Astrocyte of the spinal cord (primary cell): Measurements from ENCODE around the gene PAWR.
"Not testable (repeated sequence)": the region's sequence is repeated elsewhere in the genome, so short reads cannot be mapped to it uniquely, and the experiment has no call there.

ENCODE experiments used
- DNase-seq: peaks from one replicate; pipeline ENCODE4 v3.0.0; 2011; ENCODE audit warnings: low read depth, low spot score
- H3K4me3 ChIP-seq: 2 replicates; pipeline ENCODE4 v1.5.1; 2011; ENCODE audit warnings: low read depth, mild to moderate bottlenecking, low read length, moderate library complexity
- CTCF ChIP-seq: IDR thresholded peaks from 2 replicates; pipeline ENCODE4 v1.5.1; 2012; ENCODE audit warnings: low read depth, mild to moderate bottlenecking, low read length, inconsistent platforms
- in situ Hi-C: cut with HindIII; loops from 2 replicates; pipeline ENCODE4 v1.10.0; 2017; ENCODE audit warnings: low sequenced_read_pairs

The PAWR gene

GRCh38 chr12:79629561-79629960, 61.2 kb downstream of the PAWR start:
- no peak for TF ChIP-seq CTCF
- in situ Hi-C loops = no loop called here
- DNase-seq = no peak

GRCh38 chr12:79626735-79627134, 64.0 kb downstream of the PAWR start:
- H3K4me3 ChIP-seq, in situ Hi-C loops, DNase-seq: not testable (repeated sequence)

More at GRCh38 chr12:79629561-79629960, 61.2 kb downstream of the PAWR start:
- no peak overlapping the region for H3K4me3 ChIP-seq

- in situ Hi-C loops = no loop called here
- no peak for DNase-seq
- H3K4me3 ChIP-seq = no peak overlapping the region
- TF ChIP-seq CTCF = no peak
Observed at GRCh38 chr12:79624378-79624777, 66.4 kb downstream of the PAWR start.

DNA sequence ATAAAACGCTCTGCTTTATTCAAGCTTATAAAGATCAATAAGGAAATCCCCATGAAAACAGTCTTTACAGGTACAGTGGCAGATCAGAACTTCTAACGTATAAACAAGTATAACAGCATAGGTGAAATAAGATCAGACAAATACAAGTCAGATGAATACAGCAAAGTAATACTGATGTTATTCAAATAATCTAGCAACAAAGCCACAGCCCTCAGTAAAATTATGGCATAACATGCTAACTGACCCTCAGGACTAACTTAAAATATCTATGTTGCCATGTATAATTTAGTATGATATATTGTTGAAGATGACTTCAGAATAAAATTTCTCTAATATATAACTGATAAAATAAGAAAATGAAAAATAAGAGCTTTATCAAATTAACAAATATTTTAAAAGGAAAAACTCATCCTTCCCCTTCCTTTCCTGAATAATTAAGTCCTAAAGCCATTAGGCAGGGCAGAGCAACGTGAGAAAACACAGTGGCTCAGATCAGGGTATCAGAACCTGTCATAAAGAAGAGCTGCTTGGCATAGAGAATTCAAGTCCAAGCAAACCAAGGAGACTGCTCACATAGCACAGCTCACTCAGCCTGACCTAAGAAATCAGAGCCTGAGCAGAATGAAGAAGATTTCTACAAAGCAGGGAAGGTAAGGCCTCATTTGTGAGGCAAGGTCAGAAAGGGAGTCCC, 70.7 kb downstream of the PAWR start:
- TF ChIP-seq CTCF = no peak
- no peak overlapping the region for H3K4me3 ChIP-seq
- in situ Hi-C loops = no loop called here
- DNase-seq = no peak

GRCh38 chr12:79618848-79619404, 71.8 kb downstream of the PAWR start:
- peak; percentile 49 for DNase-seq
- H3K4me3 ChIP-seq = no peak overlapping the region
- in situ Hi-C loops = no loop called here
- TF ChIP-seq CTCF = no peak

DNA sequence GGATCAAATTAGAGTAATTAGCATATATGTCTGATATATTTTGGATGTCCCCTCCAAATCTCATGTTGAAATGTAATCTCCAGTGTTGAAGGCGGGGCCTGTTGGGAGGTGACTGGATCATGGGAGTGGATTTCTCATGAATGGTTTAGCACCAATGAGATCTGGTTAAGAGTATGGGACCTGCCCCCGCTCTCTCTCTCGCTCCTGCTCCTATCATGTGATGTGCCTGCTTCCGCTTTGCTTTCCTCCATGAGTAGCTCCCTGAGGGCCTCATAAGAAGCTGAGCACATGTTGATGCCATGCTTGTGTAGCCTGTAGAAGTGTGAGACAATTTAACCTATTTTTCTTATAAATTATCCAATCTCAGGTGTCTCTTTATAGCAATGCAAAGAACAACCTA, 73.1 kb downstream of the PAWR start:
- no peak for TF ChIP-seq CTCF
- H3K4me3 ChIP-seq = no peak overlapping the region
- in situ Hi-C loops = no loop called here
- no peak for DNase-seq
